ENCODE measurements around the gene ADO. TPM values are rescaled to one million over a fixed set of nuclear protein-coding genes. Genes with fewer than 3 reads are reported as not detected.
A peak's percentile ranks its signal among the peaks of the same experiment; 100 is the strongest.

The ADO gene
- total and polyA plus RNA-seq, 10 of the 15 experiments (the other 5 are each of a cell fraction or from before 2014, with no cell fraction given): 4.3 to 44.6 (median 18.7) TPM

- no peak for TF ChIP-seq REST (IDR thresholded peaks at IDR 0.05; ENCODE audit: low read depth, low read length)
- TF ChIP-seq BCLAF1 (IDR thresholded peaks at IDR 0.05): no peak
- TF ChIP-seq PML (IDR thresholded peaks at IDR 0.05; ENCODE audit: low read length): peak; percentile 56; the same call in 1 of the 2 replicates
- peak; percentile 84 for TF ChIP-seq RAD51 (IDR thresholded peaks at IDR 0.05)
- TF ChIP-seq, protein P1, sequence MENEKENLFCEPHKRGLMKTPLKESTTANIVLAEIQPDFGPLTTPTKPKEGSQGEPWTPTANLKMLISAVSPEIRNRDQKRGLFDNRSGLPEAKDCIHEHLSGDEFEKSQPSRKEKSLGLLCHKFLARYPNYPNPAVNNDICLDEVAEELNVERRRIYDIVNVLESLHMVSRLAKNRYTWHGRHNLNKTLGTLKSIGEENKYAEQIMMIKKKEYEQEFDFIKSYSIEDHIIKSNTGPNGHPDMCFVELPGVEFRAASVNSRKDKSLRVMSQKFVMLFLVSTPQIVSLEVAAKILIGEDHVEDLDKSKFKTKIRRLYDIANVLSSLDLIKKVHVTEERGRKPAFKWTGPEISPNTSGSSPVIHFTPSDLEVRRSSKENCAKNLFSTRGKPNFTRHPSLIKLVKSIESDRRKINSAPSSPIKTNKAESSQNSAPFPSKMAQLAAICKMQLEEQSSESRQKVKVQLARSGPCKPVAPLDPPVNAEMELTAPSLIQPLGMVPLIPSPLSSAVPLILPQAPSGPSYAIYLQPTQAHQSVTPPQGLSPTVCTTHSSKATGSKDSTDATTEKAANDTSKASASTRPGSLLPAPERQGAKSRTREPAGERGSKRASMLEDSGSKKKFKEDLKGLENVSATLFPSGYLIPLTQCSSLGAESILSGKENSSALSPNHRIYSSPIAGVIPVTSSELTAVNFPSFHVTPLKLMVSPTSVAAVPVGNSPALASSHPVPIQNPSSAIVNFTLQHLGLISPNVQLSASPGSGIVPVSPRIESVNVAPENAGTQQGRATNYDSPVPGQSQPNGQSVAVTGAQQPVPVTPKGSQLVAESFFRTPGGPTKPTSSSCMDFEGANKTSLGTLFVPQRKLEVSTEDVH (IDR thresholded peaks at IDR 0.05; ENCODE audit: low read depth, partially characterized antibody): no peak
- TF ChIP-seq KDM1A (IDR thresholded peaks at IDR 0.05; ENCODE audit: borderline replicate concordance): no peak
- TF ChIP-seq ATF2 (IDR thresholded peaks at IDR 0.05; ENCODE audit: low read length): peak; percentile 46
- peak; percentile 21 for TF ChIP-seq RELA (IDR thresholded peaks at IDR 0.05; ENCODE audit: borderline replicate concordance, partially characterized antibody)
- no peak for TF ChIP-seq RAD21 (IDR thresholded peaks at IDR 0.05; ENCODE audit: insufficient read depth, low read depth, low read length)
- TF ChIP-seq ATF7 (IDR thresholded peaks at IDR 0.05; ENCODE audit: low read depth): peak; percentile 33; the same call in 1 of the 2 replicates
- TF ChIP-seq DPF2 (IDR thresholded peaks at IDR 0.05): no peak
- TF ChIP-seq, protein P2, sequence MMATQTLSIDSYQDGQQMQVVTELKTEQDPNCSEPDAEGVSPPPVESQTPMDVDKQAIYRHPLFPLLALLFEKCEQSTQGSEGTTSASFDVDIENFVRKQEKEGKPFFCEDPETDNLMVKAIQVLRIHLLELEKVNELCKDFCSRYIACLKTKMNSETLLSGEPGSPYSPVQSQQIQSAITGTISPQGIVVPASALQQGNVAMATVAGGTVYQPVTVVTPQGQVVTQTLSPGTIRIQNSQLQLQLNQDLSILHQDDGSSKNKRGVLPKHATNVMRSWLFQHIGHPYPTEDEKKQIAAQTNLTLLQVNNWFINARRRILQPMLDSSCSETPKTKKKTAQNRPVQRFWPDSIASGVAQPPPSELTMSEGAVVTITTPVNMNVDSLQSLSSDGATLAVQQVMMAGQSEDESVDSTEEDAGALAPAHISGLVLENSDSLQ (IDR thresholded peaks at IDR 0.05): peak; percentile 77
- no peak for TF ChIP-seq ZZZ3 (IDR thresholded peaks at IDR 0.05; ENCODE audit: control insufficient read depth, insufficient read length, low read depth)
- 0 out of 2 replicates have a peak, but pooled peaks have one; percentile 13 for TF ChIP-seq SREBF2 (IDR thresholded peaks at IDR 0.05; ENCODE audit: low read length)
- TF ChIP-seq FOXM1 (IDR thresholded peaks at IDR 0.05; ENCODE audit: low read depth, low read length): peak; percentile 29; the same call in 1 of the 2 replicates
- peak; percentile 99 for TF ChIP-seq POU2F2 (IDR thresholded peaks at IDR 0.05; ENCODE audit: borderline replicate concordance, low read depth, low read length)
- peak; percentile 61 for TF ChIP-seq MTA2 (IDR thresholded peaks at IDR 0.05; ENCODE audit: low read depth)
These were observed 12.0 kb downstream of the ADO start, which contains the start of gene EGR2 (continued) for GRCh38 chr10:62816331-62817120.
